Karpas-422 (cell line): Measurements from ENCODE around the gene LMNA. TPM values are rescaled to one million over a fixed set of nuclear protein-coding genes. Genes with fewer than 3 reads are reported as not detected.

ENCODE experiments used
- DNase-seq: peaks from one replicate; pipeline ENCODE4 v3.0.0-alpha.2; 2015
- H2AFZ ChIP-seq: fragments of 200-600 bp; sonication (generic); 2 replicates; pipeline ENCODE4 v1.6.1; 2014; ENCODE audit warnings: antibody characterized with exemption, low read length, mixed read lengths
- H3K27ac ChIP-seq: fragments of 200-600 bp; sonication (generic); 2 replicates; pipeline ENCODE4 v1.5.1; 2014; ENCODE audit warnings: mild to moderate bottlenecking, low read length, moderate library complexity
- H3K27me3 ChIP-seq: fragments of 200-600 bp; sonication (generic); 2 replicates; pipeline ENCODE4 v1.6.1; 2014; ENCODE audit warnings: low read length, mixed read lengths
- H3K36me3 ChIP-seq: fragments of 200-600 bp; sonication (generic); 2 replicates; pipeline ENCODE4 v1.6.1; 2014; ENCODE audit warnings: low read length, mixed read lengths; ENCODE audit not compliant: insufficient read depth
- H3K4me1 ChIP-seq: fragments of 200-600 bp; sonication (generic); 2 replicates; pipeline ENCODE4 v1.6.1; 2014; ENCODE audit warnings: mild to moderate bottlenecking, low read length, mixed read lengths
- H3K4me2 ChIP-seq: fragments of 200-600 bp; sonication (generic); 2 replicates; pipeline ENCODE4 v1.6.1; 2014; ENCODE audit warnings: low read length, low read depth, mild to moderate bottlenecking; ENCODE audit not compliant: poor library complexity, severe bottlenecking
- H3K4me3 ChIP-seq: fragments of 200-600 bp; sonication (generic); 2 replicates; pipeline ENCODE4 v1.5.1; 2014; ENCODE audit warnings: mild to moderate bottlenecking, antibody characterized with exemption, low read length, mixed read lengths
- H3K79me2 ChIP-seq: fragments of 200-600 bp; sonication (generic); 2 replicates; pipeline ENCODE4 v1.6.1; 2014; ENCODE audit warnings: mild to moderate bottlenecking, low read length, mixed read lengths
- H3K9ac ChIP-seq: fragments of 200-600 bp; sonication (generic); 2 replicates; pipeline ENCODE4 v1.6.0; 2014; ENCODE audit warnings: low read length
- H3K9me2 ChIP-seq: fragments of 200-600 bp; sonication (generic), shearing (Covaris generic); replicated peaks from 2 replicates; pipeline ENCODE4 v1.6.0; 2014; ENCODE audit warnings: mild to moderate bottlenecking, low read length, moderate library complexity; ENCODE audit not compliant: insufficient read depth
- H3K9me3 ChIP-seq: fragments of 300-700, 200-600 bp; sonication (generic); 2 replicates; pipeline ENCODE4 v1.6.1; 2014; ENCODE audit warnings: low read length, mixed read lengths
- H4K20me1 ChIP-seq: fragments of 200-600 bp; sonication (generic); 2 replicates; pipeline ENCODE4 v1.6.1; 2014; ENCODE audit warnings: mild to moderate bottlenecking, antibody characterized with exemption, low read length, low read depth; ENCODE audit not compliant: insufficient read depth
- total RNA-seq: library from RNA; depleted of rRNA; stranded (reverse); fragments of >200 nt; shearing (Covaris generic); gene quantifications from 2 replicates; pipeline ENCODE4 v1.2.3, GENCODE V29; 2014; ENCODE audit warnings: low replicate concordance

The LMNA gene
- total RNA-seq, 1 experiment from 2014 or later = 27.5 TPM

- Histone ChIP-seq H3K4me2 (no peak overlapping the region), H3K36me3 (no peaks in the 10 kb centered on the region), H4K20me1 (no peaks in the 10 kb centered on the region), H3K4me1 (peaks cover 47% of the 10 kb centered on the region), H3K27ac (no peak overlapping the region), H2AFZ (no peak overlapping the region), H3K9me3 (no peaks in the 10 kb centered on the region), H3K9ac (no peak overlapping the region), H3K9me2 (no peaks in the 10 kb centered on the region), H3K79me2 (no peaks in the 10 kb centered on the region), H3K27me3 (no peaks in the 10 kb centered on the region), H3K4me3 (no peak overlapping the region)
- no peak for DNase-seq
These were observed 34.7 kb upstream of the LMNA start for GRCh38 chr1:156079762-156080161.

- Histone ChIP-seq H3K4me2 (no peak overlapping the region), H3K4me1 (peaks cover 49% of the 10 kb centered on the region), H2AFZ (no peak overlapping the region), H4K20me1 (no peaks in the 10 kb centered on the region), H3K9me3 (no peaks in the 10 kb centered on the region), H3K9ac (no peak overlapping the region), H3K27me3 (no peaks in the 10 kb centered on the region), H3K79me2 (no peaks in the 10 kb centered on the region), H3K36me3 (no peaks in the 10 kb centered on the region), H3K27ac (no peak overlapping the region), H3K4me3 (no peak overlapping the region), H3K9me2 (no peaks in the 10 kb centered on the region)
- no peak for DNase-seq
These were observed 34.2 kb upstream of the LMNA start for GRCh38 chr1:156080241-156080862.

- Histone ChIP-seq H3K79me2 (no peaks in the 10 kb centered on the region), H3K9ac (no peak overlapping the region), H4K20me1 (no peaks in the 10 kb centered on the region), H3K4me2 (peak overlapping the region; percentile 20), H3K4me1 (peaks cover 44% of the 10 kb centered on the region), H3K36me3 (no peaks in the 10 kb centered on the region), H3K27me3 (no peaks in the 10 kb centered on the region), H3K27ac (no peak overlapping the region), H3K9me2 (no peaks in the 10 kb centered on the region), H3K4me3 (no peak overlapping the region), H3K9me3 (no peaks in the 10 kb centered on the region), H2AFZ (no peak overlapping the region)
- DNase-seq = no peak
These were observed 33.7 kb upstream of the LMNA start for GRCh38 chr1:156080863-156081179.

- Histone ChIP-seq H4K20me1 (no peaks in the 10 kb centered on the region), H3K27me3 (no peaks in the 10 kb centered on the region), H3K36me3 (no peaks in the 10 kb centered on the region), H3K4me2 (peak overlapping the region; percentile 83), H3K4me3 (peak overlapping the region; percentile 84; the same call in 1 of the 2 replicates), H3K27ac (no peak overlapping the region), H3K4me1 (peaks cover 39% of the 10 kb centered on the region), H2AFZ (no peak overlapping the region), H3K9me2 (no peaks in the 10 kb centered on the region), H3K9ac (peak overlapping the region; percentile 75; the same call in 1 of the 2 replicates), H3K9me3 (no peaks in the 10 kb centered on the region), H3K79me2 (no peaks in the 10 kb centered on the region)
- DNase-seq = no peak
These were observed 33.2 kb upstream of the LMNA start for GRCh38 chr1:156081180-156081916.

GRCh38 chr1:156081917-156082308 lies 32.6 kb upstream of the LMNA start:
- Histone ChIP-seq H3K4me1 (peaks cover 37% of the 10 kb centered on the region), H3K4me2 (peak overlapping the region; percentile 83), H2AFZ (peak overlapping the region; percentile 99), H3K9me3 (no peaks in the 10 kb centered on the region), H3K9me2 (no peaks in the 10 kb centered on the region), H3K4me3 (peak overlapping the region; percentile 84), H3K9ac (peak overlapping the region; percentile 75), H4K20me1 (no peaks in the 10 kb centered on the region), H3K27me3 (no peaks in the 10 kb centered on the region), H3K27ac (no peak overlapping the region), H3K79me2 (no peaks in the 10 kb centered on the region), H3K36me3 (no peaks in the 10 kb centered on the region)
- no peak for DNase-seq

GRCh38 chr1:156082309-156083091 lies 32.0 kb upstream of the LMNA start, which contains the start of gene MEX3A:
Gene MEX3A (minus strand): TSS chr1:156082465. CDS start chr1:156081998, 467 bp downstream.
- peak within 1 kb of the TSS; percentile 83 for H3K4me2 ChIP-seq
- H3K27ac ChIP-seq = no peak within 1 kb of the TSS
- peak within 1 kb of the TSS; percentile 99 for H2AFZ ChIP-seq
- no peaks in the 10 kb centered on the region for H3K27me3 ChIP-seq
- peak within 1 kb of the TSS; percentile 75 for H3K9ac ChIP-seq
- peaks cover 34% of the 10 kb centered on the region for H3K4me1 ChIP-seq
- peak; percentile 85 for DNase-seq
- no peaks in the 10 kb centered on the region for H3K36me3 ChIP-seq
- H3K79me2 ChIP-seq = no peaks in the 10 kb centered on the region
- H3K9me2 ChIP-seq = no peaks in the 10 kb centered on the region
- H3K9me3 ChIP-seq = no peaks in the 10 kb centered on the region
- H4K20me1 ChIP-seq = no peaks in the 10 kb centered on the region
- H3K4me3 ChIP-seq = peak within 1 kb of the TSS; percentile 84

GRCh38 chr1:156083800-156084790 lies 30.4 kb upstream of the LMNA start:
- Histone ChIP-seq H2AFZ (no peak overlapping the region), H3K4me2 (peak overlapping the region; percentile 83), H3K9ac (no peak overlapping the region), H3K36me3 (no peaks in the 10 kb centered on the region), H3K4me3 (no peak overlapping the region), H3K27me3 (no peaks in the 10 kb centered on the region), H3K9me3 (no peaks in the 10 kb centered on the region), H3K9me2 (no peaks in the 10 kb centered on the region), H4K20me1 (no peaks in the 10 kb centered on the region), H3K27ac (no peak overlapping the region), H3K79me2 (no peaks in the 10 kb centered on the region), H3K4me1 (peaks cover 34% of the 10 kb centered on the region)
- DNase-seq = no peak
